H54 (cell line): ENCODE results near the gene GRSF1.
"Not testable (repeated sequence)": the region's sequence is repeated elsewhere in the genome, so short reads cannot be mapped to it uniquely, and the experiment has no call there.

Experiments
- DNase-seq: peaks from one replicate; pipeline ENCODE4 v3.0.0; 2011; ENCODE audit warnings: low spot score, mixed read lengths; ENCODE audit not compliant: insufficient read length
- FAIRE-seq: peaks from 3 replicates; lab custom pipeline; 2011; peaks lifted over from hg19 to GRCh38; lab: Jason Lieb, UNC
- POLR2A ChIP-seq: IDR thresholded peaks from 2 replicates; pipeline ENCODE4 v1.6.1; 2011; ENCODE audit warnings: low read depth, mild to moderate bottlenecking, low read length

The GRSF1 gene

DNA sequence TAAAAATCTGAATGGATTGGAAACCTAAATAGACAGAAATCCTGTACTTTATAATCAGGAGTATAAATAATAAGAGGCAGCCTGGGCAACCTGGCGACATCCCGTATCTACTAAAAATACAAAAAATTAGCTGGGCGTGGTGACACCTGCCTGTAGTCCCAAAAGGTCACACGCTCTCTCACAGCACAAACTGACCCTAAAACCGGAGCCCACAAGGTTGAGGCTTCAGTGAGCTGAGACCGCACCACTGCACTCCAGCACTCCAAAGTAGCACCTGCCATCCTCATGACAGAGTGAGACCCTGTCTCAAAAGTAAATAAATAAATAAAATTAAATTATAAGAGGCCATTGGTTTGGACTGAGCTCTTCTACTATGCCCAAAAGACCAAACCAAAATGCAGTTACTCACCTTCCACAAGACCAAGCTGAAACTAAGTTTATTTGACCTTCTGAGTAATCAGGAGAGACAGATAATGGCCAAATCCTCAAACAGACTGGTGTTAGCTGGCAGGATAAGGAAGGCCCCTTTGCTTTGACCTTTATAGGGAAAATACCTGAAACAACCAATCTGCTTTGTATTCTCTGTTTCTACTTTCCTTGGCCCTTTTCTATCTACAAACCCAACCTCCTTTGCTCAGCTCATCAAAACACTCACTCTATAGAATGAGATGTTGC lies 3.2 kb upstream of the GRSF1 start:
- DNase-seq = no peak
- no peak for FAIRE-seq
- no peak for TF ChIP-seq POLR2A

DNA sequence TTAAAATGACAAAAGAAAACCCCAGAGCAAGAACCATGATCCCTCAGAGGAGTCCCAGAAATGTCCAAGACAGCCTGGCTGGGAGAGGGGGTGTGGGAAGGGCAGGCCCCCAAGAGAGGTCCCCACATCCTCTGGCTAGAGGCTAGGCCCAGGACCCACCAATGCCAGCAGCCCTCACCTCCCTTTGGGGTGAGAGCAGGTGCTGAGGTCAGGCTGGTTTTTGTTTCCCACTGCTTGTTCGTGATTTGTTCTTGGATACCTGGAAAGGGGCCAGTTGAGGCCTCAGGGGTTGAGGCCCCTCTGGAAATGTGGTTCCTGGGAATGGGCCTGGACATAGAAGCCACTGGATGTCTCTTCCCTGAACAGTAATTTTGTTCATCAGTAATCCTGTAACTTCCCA lies 2.3 kb upstream of the GRSF1 start:
- FAIRE-seq (no peak), DNase-seq (no peak)
- TF ChIP-seq POLR2A = no peak

DNA sequence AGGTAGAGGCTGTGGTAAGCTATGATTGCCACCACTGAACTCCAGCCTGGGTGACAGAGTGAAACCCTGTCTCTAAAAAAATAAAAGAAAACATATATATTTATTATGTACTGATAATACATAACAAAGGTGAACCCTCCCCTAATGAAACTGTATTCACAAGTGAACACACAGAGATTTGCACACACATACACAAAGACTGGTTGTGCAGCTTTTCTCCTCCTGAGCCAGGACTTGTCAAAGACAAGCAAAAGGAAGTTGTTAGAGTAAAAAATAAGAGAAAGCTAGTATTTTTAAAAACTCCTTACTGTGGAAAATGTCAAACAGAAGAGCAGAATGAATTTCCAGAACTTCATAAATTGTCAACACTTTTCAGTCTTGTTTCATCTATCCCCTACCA lies 1.5 kb upstream of the GRSF1 start:
- no peak for FAIRE-seq
- DNase-seq = no peak
- TF ChIP-seq POLR2A = no peak

DNA sequence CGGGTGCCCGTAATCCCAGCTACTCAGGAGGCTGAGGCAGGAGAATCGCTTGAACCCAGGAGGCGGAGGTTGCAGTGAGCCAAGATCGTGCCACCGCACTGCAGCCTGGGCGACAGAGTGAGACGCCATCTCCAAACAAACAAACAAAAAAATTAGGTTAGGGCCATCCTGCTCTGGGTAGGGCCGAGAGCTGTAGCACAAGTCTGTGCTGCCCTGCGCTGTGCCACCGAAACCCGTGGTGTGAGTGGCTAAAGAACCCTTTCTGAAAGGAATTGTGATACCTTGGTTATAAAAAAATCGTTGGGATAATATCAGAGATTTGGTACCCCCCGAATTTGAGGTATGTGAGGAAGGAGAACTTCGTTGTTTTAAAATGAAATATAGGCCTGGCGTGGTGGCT lies 941 bp upstream of the GRSF1 start:
- not testable (repeated sequence) for FAIRE-seq, DNase-seq

DNA sequence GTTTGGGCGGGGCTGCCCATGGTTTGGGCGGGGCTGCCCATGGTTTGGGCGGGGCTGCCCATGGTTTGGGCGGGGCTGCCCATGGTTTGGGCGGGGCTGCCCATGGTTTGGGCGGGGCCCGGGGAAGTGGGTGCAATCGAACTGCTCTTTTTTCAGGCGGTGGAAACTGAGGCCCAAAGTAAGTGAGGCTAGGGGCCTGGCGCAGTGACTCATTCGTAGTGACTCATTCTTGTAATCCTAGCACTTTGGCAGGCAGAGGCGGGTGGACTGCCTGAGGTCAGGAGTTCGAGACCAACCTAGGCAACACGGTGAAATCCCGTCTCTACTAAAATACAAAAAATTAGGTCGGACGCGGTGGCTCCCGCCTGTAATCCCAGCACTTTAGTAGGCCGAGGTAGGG lies 447 bp upstream of the GRSF1 start:
- DNase-seq, FAIRE-seq: not testable (repeated sequence)

DNA sequence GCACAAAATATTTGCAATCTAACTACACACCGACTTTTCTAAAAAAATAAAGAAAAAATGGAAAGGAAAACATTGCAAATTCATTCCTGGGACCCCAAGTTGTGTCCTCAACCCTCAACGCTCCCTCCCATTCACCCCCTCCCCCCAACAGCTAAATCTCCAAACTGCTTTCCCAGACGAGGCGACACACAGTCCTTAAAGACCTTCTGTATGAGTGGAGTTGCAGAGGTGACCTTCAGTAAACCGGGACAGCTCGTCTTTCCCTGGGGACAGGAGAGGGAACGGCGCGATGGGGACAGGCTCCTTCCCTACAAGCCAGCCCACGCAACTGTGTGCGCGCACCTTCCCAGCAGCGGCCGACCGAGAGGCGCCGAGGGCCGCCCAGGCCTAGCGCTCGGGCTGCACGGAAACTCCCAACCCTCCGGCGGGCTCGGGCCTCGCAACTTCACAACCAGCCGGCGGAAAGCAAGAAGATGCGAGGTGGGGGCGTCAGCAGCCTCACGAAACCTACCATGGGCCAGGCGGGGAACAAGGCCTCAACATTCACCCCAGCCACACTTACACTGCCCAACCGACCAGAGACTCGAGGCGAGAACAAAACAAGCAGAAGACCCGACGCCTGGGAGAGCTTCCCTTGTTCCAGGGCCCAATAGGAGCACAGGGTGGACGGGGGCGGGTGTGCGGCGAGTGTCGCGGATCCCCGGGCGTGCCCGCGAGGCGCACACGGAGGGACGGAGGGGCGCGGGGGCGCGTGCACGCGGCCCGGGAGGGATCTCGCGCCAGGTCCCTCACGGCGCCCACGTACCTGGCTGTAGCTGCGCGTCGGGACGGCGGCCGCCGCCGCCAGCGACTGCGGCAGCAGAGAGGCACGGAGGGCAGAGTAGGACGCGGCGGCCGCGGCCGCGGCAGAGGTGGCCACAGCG lies 763 bp downstream of the GRSF1 start:
- no peak for TF ChIP-seq POLR2A
- FAIRE-seq = no peak
- peak; percentile 46 for DNase-seq

DNA sequence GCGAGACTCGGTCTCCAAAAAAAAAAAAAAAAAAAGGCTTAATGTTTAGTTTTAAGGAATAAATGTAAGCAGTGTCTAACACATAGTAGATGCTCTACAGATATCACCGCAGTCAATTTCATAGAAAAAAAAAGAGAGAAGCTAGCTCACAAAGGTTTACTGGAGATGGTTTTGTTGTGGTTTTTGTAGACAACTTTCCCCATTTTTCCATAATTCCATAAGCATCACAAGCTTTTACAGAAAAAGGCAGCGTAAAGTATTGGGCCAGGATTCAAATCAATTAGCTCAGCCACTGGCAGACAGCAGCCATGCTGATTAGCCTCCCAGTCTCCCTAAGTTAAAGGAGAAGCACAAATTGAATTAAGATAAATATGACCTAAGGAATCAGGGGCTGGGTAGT lies 1.5 kb downstream of the GRSF1 start:
- no peak for TF ChIP-seq POLR2A
- DNase-seq (no peak), FAIRE-seq (no peak)

DNA sequence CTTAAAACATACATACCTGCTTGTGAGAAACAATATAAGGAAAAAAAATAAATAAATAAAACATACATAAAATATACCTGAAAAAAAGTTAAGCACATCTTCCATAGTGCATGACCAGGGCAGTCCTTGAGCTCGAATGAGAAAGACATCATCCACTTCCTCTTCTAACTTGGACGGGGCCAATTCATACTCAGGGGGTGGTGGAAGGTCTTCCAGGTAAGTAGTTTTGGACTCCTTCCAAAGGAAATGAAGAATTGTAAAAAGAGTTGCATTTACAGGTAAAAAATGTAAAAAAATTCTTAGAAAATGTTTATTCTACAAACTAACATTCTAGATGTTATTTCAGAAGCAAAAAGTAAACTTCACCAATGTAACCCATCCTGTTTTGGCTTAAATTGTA lies 3.6 kb downstream of the GRSF1 start:
- TF ChIP-seq POLR2A = no peak
- DNase-seq = no peak
- no peak for FAIRE-seq

DNA sequence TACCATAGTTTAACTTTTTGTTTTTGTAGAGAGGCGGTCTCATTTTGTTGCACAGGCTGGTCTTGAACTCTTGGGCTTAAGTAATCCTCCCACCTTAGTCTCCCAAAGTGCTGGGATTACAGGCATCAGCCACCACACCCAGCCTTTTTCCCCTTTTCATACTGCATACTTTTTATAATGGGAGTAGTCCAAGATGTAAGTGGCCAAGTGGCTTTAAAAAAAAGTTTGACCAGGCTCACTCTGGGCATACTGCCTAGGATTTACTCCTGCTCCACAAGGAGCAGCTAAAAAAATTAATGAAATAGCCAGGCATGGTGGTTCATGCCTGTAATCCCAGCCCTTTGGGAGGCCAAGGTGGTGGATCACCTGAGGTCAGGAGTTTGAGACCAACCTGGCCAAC lies 6.0 kb downstream of the GRSF1 start:
- TF ChIP-seq POLR2A = no peak
- DNase-seq (no peak), FAIRE-seq (no peak)

DNA sequence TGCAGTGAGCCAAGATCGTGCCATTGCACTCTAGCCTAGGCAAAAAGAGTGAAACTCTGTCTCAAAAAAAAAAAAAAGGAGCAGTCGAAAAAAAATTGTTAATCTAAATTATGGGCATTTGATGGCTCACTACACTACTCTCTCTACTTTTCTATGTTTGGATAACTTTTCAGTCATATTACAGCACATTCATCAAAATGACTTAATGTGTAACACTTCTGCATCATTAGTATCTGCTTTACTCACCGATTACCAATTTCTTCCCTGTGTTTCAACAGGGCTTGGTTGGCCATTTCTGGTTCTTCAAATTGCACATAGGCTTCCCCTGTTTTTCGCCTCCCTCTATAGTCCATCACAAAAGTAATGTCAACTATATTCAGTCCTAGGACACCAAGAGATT lies 8.4 kb downstream of the GRSF1 start:
- DNase-seq (no peak), FAIRE-seq (no peak)
- no peak for TF ChIP-seq POLR2A

DNA sequence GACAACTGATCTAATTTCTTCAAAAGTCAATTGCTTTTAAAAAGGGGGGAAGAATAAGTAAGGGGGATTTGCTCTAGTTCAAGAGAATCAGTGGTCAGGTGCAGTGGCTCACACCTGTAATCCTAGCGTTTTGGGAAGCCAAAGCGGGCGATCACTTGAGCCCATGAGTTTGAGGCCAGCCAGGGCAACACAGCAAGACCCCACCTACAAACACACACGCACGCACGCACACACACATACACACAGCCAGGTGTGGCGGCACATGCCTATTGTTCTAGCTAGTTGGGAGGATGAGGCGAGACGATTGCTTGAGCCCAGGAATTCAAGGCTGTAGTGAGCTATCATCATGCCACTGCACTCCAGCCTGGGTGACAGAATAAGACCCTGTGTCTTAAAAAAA lies 9.6 kb downstream of the GRSF1 start:
- TF ChIP-seq POLR2A = no peak
- no peak for DNase-seq
- FAIRE-seq = no peak

DNA sequence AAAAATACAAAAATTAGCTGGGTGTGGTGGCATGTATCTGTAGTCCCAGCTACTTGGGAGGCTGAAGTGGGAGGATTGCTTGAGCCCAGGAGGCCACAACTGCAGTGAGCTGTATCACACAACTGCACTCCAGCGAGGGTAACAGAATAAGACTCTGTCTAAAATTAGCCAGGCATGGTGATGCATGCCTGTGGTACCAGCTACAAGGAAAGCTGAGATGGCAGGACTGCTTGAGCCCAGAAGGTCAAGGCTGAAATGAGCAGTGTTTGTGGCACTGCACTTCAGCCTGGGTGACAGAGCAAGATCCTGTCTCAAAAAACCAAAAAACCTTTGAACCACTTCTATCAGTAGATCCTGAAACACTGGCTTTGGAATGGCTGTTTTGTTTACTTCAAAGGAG lies 10.2 kb downstream of the GRSF1 start:
- no peak for FAIRE-seq
- no peak for TF ChIP-seq POLR2A
- no peak for DNase-seq

DNA sequence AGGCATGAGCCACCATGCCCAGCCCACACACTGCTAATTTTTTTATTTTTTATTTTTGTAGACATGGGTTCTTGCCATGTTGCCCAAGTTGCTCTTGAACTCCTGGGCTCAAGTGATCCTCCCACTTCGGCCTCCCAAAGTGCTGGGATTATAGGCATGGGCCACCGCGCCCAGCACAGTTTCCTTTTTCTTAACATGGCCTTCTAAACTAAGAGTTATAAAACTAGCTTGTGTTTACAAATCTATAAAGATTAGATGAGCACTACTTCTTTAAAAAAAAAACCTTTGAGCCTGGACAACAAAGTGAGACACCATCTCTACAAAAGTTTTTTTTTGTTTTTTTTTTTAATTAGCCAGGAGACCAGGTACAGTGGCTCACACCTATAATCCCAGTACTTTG lies 10.7 kb downstream of the GRSF1 start:
- FAIRE-seq = no peak
- no peak for TF ChIP-seq POLR2A
- DNase-seq = no peak

DNA sequence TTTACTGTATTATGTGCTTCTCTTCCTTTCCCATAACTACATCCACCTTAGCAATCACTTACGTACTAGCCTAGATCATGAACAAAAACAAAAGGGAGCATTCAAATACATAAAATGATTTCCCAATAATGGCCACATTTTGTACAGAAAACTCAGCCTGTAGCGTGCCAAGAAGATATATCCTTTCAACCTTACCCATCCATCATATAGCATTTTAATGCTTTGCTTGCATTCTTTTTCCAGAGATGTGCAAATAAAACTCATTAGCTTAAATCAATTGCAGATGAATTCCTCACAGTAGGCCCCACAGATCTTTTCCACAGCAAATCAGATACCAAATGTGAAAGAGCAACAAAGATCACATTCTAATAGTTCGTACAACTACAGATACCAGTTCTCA lies 20.8 kb downstream of the GRSF1 start:
- TF ChIP-seq POLR2A = no peak
- FAIRE-seq = no peak

More for the DNA sequence above, 20.8 kb downstream of the GRSF1 start:
- DNase-seq = no peak
